Type B pancreatic cell (in vitro differentiated cells): ENCODE results near the gene PLIN4. TPM values are rescaled to one million over a fixed set of nuclear protein-coding genes. Genes with fewer than 3 reads are reported as not detected.

Source experiments
- DNase-seq: peaks from one replicate; pipeline ENCODE4 v3.0.0; 2021; ENCODE audit warnings: mixed read lengths; ENCODE audit not compliant: unreplicated experiment; ENCODE audit errors: extremely low spot score
- H3K27ac Mint-ChIP-seq: 2 replicates; pipeline ENCODE4 v1.8.0; 2021; ENCODE audit warnings: mild to moderate bottlenecking, mixed read lengths
- H3K27me3 Mint-ChIP-seq: 2 replicates; pipeline ENCODE4 v1.8.0; 2021; ENCODE audit warnings: mixed read lengths
- H3K36me3 Mint-ChIP-seq: 2 replicates; pipeline ENCODE4 v1.8.0; 2021; ENCODE audit warnings: mixed read lengths
- H3K4me1 Mint-ChIP-seq: one replicate; pipeline ENCODE4 v1.8.0; 2021; ENCODE audit warnings: mixed read lengths; ENCODE audit not compliant: unreplicated experiment
- H3K4me3 Mint-ChIP-seq: 2 replicates; pipeline ENCODE4 v1.8.0; 2021; ENCODE audit warnings: mild to moderate bottlenecking, mixed read lengths
- H3K9me3 Mint-ChIP-seq: 2 replicates; pipeline ENCODE4 v1.8.0; 2021; ENCODE audit warnings: mixed read lengths
- total RNA-seq: library from RNA; stranded (reverse); gene quantifications from 2 replicates; pipeline ENCODE4 v1.2.1, GENCODE V29; 2021; ENCODE audit warnings: low replicate concordance
- TF ChIP-seq, protein P1 (sequence below): fragments of 200-600 bp; sonication (generic); conservative IDR thresholded peaks from 2 replicates; pipeline ENCODE4 v1.5.0; 2021; ENCODE audit warnings: antibody characterized with exemption, mild to moderate bottlenecking

Gene PLIN4
- total RNA-seq, 1 donor from 2014 or later, result 0.48 TPM

DNA sequence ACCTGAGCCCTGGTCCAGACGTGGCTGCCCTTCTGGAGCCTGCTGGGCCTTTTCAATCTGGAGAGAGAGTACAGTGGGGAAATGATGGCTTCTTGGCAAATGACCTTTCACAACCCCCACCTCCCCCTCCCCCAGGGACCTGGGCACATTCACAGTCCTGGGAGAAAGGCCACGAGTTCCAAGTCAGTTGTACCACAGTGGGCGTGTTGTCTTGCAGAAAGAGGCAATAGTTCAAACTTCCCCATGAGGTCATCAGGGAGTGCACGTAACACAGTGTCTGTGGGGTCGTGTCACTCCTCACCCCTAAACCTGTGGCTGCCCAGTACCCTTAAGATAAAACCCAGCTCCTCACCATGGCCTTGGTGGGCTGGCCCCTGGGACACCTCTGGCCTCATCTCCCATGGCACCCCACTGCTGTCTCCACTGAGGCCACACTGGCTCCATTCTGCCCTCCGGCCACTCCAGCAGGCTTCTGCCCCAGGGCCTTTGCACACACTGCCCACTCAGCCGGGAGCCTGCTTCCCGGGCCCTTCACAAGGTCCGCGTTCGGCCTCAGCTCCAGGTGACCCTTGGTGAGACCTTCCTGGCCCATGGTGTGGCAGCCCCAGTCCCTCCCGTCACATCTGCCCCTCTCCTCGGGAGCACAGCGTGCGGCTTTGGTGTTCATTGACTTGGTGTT lies 13.3 kb downstream of the PLIN4 start:
- DNase-seq, result no peak
- H3K27me3 Mint-ChIP-seq, result no peaks in the 10 kb centered on the region
- peaks cover 8% of the 10 kb centered on the region for H3K36me3 Mint-ChIP-seq
- H3K4me1 Mint-ChIP-seq, result no peaks in the 10 kb centered on the region
- TF ChIP-seq, protein P1, sequence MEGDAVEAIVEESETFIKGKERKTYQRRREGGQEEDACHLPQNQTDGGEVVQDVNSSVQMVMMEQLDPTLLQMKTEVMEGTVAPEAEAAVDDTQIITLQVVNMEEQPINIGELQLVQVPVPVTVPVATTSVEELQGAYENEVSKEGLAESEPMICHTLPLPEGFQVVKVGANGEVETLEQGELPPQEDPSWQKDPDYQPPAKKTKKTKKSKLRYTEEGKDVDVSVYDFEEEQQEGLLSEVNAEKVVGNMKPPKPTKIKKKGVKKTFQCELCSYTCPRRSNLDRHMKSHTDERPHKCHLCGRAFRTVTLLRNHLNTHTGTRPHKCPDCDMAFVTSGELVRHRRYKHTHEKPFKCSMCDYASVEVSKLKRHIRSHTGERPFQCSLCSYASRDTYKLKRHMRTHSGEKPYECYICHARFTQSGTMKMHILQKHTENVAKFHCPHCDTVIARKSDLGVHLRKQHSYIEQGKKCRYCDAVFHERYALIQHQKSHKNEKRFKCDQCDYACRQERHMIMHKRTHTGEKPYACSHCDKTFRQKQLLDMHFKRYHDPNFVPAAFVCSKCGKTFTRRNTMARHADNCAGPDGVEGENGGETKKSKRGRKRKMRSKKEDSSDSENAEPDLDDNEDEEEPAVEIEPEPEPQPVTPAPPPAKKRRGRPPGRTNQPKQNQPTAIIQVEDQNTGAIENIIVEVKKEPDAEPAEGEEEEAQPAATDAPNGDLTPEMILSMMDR, result no peak
- no peaks in the 10 kb centered on the region for H3K9me3 Mint-ChIP-seq
- no peak overlapping the region for H3K27ac Mint-ChIP-seq
- H3K4me3 Mint-ChIP-seq, result no peak overlapping the region

DNA sequence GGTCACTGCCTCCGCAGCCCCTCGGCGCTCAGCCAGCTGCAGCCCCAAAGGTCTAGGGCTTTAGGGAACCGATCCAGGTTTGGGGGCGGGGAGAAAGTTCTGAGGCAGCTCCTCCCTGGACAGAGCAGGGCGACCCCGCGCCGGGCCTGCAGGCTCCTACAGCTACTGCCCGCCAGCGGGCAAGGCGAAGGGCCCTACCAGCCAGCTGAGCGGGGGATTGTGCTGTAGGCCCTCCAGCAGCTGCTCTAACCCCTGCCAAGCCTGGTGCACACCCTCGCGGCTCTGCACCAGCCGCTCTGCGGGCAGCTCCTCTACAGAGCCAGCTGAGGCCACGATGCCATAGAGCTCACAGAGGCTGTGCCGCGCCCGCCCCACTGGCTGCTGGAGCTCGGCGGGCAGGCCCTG lies 14.0 kb downstream of the PLIN4 start:
- Mint-ChIP-seq H3K9me3 (no peaks in the 10 kb centered on the region), H3K36me3 (peaks cover 8% of the 10 kb centered on the region), H3K27ac (no peak overlapping the region), H3K27me3 (no peaks in the 10 kb centered on the region), H3K4me3 (no peak overlapping the region), H3K4me1 (no peaks in the 10 kb centered on the region)
- DNase-seq, result no peak
- TF ChIP-seq, protein P1, result no peak

DNA sequence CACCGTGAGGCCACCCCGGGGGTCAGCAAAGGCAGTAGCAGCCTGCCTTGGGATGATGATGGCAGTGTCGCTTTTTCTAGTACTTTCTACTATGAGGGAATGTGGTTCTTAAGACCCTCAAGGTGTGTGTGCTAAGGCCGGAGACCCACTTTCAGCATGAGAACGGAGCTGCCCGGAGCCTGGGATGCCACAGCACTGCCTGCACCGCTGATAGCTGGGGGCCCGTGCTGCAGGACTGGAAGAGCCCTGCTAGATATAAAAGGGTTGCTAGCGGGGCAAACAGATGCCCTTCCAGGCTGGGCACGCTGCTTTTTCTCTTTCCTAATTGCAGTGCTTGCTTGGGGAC lies 14.5 kb downstream of the PLIN4 start:
- H3K9me3 Mint-ChIP-seq, result no peaks in the 10 kb centered on the region
- DNase-seq, result no peak
- no peaks in the 10 kb centered on the region for H3K4me1 Mint-ChIP-seq
- no peak overlapping the region for H3K4me3 Mint-ChIP-seq
- H3K27me3 Mint-ChIP-seq, result no peaks in the 10 kb centered on the region
- peaks cover 8% of the 10 kb centered on the region for H3K36me3 Mint-ChIP-seq
- TF ChIP-seq, protein P1, result no peak
- H3K27ac Mint-ChIP-seq, result no peak overlapping the region

DNA sequence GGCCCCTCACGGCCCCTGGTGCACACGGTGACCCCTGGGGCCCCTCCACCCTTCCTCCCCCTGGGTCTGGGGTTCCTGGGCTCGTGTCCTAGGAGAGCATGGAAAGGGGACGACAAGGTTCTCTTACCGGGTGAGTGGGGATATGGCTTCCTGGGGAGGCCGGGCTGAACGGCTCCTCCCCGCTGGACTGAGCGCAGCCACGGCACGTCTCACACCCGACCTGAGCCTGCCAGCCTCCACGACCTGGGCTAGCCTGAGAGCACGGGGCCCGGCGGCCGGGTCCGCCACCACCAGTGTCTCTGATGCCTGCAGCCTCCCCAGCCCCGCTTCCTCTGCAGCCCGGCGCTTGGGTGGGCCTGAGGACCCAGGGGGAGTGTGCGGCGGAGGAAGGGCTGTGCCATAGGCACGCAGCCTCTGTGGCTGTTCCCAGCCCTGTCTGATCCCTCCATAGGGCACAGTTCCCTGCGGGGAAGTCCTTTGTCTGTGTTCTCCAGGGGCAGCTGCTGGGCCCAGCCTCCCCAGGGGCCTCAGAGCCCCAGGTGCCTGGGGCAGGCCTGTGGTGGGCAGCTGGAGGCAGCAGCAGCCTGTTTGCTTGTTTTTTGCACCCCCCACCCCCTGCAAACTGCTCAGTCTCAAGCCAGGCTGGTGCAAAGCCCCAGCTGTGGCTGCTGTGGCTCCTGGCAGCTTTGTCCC lies 15.0 kb downstream of the PLIN4 start:
- Mint-ChIP-seq H3K27ac (no peak overlapping the region), H3K4me1 (no peaks in the 10 kb centered on the region), H3K27me3 (no peaks in the 10 kb centered on the region), H3K4me3 (no peak overlapping the region), H3K9me3 (no peaks in the 10 kb centered on the region), H3K36me3 (peaks cover 8% of the 10 kb centered on the region)
- TF ChIP-seq, protein P1, result no peak
- DNase-seq, result no peak

DNA sequence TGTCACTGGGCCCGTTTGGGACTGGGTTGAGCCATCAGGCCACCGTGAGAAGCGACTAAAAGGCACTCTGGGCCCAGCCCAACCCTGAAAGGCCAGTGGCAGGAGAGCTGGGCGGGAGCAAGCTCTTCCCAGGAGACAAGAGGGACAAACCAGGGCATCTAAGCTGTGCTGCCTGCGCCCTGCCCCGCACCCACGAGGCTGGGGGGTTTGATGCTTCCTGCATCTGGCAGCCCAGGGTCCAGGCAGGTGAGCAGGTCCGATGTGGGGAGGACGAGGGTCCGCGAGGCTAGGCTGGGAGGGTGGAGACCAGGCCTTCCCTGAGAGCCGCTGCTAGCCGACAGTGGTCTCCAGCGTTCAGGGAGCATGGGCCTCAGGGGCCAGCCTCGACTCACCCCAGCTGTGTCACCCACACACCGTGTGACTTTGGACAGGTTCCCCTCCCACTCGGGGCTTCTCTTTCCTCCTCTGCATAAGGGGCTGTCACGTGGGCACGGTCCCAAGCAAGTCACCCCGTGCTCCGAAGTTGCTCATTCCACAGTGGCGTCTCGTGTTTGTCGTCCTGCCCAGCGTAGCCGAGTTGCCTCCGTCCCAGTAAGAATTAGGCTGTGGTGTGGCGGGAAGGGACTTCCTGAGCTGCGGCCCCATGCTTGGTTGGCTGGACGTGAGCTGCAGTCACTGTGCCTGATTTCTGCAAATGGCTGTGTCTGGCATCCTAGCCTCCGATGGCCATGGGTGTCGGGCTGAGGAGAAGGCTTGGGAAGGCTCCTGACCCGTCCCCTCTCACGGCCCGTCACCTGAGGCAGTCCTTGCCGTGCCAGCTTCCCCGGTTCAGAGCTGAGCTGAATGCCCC lies 15.8 kb downstream of the PLIN4 start:
- DNase-seq, result no peak
- TF ChIP-seq, protein P1, result no peak
- Mint-ChIP-seq H3K27ac (no peak overlapping the region), H3K9me3 (no peaks in the 10 kb centered on the region), H3K4me3 (no peak overlapping the region), H3K36me3 (peaks cover 8% of the 10 kb centered on the region), H3K27me3 (no peaks in the 10 kb centered on the region), H3K4me1 (no peaks in the 10 kb centered on the region)
